Neutrophil (primary cell): ENCODE measurements around the gene NBDY.

Experiments
- H3K27ac ChIP-seq: fragments of 200-600 bp; sonication (generic); 2 replicates; pipeline ENCODE4 v1.5.1; 2016; ENCODE audit warnings: mild to moderate bottlenecking, moderate library complexity
- H3K27me3 ChIP-seq: fragments of 200-600 bp; sonication (generic); 2 replicates; pipeline ENCODE4 v1.6.0; 2016; ENCODE audit warnings: mild to moderate bottlenecking
- H3K36me3 ChIP-seq: fragments of 200-600 bp; sonication (generic); 2 replicates; pipeline ENCODE4 v1.5.1; 2017
- H3K4me1 ChIP-seq, 2 experiments: fragments of 200-600 bp in 1 of 2; sonication (generic) in 1 of 2; 1 replicate in 1 of 2; 2 replicates in 1 of 2; pipeline versions ENCODE4 v1.5.1 to v1.6.1; 2013 to 2016; ENCODE audit warnings: low read depth in 1 of 2, low read length in 1 of 2, mild to moderate bottlenecking in 1 of 2, moderate library complexity in 1 of 2; ENCODE audit not compliant: control insufficient read depth in 1 of 2, insufficient read depth in 1 of 2
- H3K4me3 ChIP-seq, 2 experiments: fragments of 200-600 bp in 1 of 2; sonication (generic) in 1 of 2; 1 replicate in 1 of 2; 2 replicates in 1 of 2; pipeline ENCODE4 v1.5.1; 2013 to 2016; ENCODE audit warnings: low read depth in 1 of 2, low read length in 1 of 2, mild to moderate bottlenecking in 1 of 2, moderate library complexity in 1 of 2
- H3K9me3 ChIP-seq: fragments of 200-600 bp; sonication (generic); 2 replicates; pipeline ENCODE4 v1.5.1; 2016
- CTCF ChIP-seq: fragments of 200-600 bp; sonication (generic); IDR thresholded peaks from 2 replicates; pipeline ENCODE4 v1.5.1; 2016; ENCODE audit warnings: antibody characterized with exemption

Gene NBDY

GRCh38 chrX:56788717-56789122 lies 59.7 kb downstream of the NBDY start:
- Histone ChIP-seq H3K27me3 (no peaks in the 10 kb centered on the region), H3K9me3 (no peaks in the 10 kb centered on the region), H3K36me3 (no peaks in the 10 kb centered on the region), H3K4me1 (peaks cover 0 to 2% of the 10 kb centered on the region in 2 experiments), H3K4me3 (no peak overlapping the region), H3K27ac (no peak overlapping the region)
- no peak for TF ChIP-seq CTCF

GRCh38 chrX:56789518-56790070 lies 60.6 kb downstream of the NBDY start:
- Histone ChIP-seq H3K36me3 (no peaks in the 10 kb centered on the region), H3K4me1 (no peaks in the 10 kb centered on the region), H3K27ac (no peak overlapping the region), H3K9me3 (no peaks in the 10 kb centered on the region), H3K4me3 (no peak overlapping the region), H3K27me3 (no peaks in the 10 kb centered on the region)
- TF ChIP-seq CTCF, result no peak

GRCh38 chrX:56790778-56791177 lies 61.7 kb downstream of the NBDY start:
- Histone ChIP-seq H3K27ac (no peak overlapping the region), H3K9me3 (no peaks in the 10 kb centered on the region), H3K4me1 (no peaks in the 10 kb centered on the region), H3K27me3 (no peaks in the 10 kb centered on the region), H3K4me3 (no peak overlapping the region), H3K36me3 (no peaks in the 10 kb centered on the region)
- TF ChIP-seq CTCF, result no peak

GRCh38 chrX:56791456-56791855 lies 62.4 kb downstream of the NBDY start:
- TF ChIP-seq CTCF, result no peak
- no peaks in the 10 kb centered on the region for H3K4me1 ChIP-seq
- H3K27me3 ChIP-seq, result no peaks in the 10 kb centered on the region
- H3K9me3 ChIP-seq, result no peaks in the 10 kb centered on the region
- H3K4me3 ChIP-seq, result no peak overlapping the region
- H3K36me3 ChIP-seq, result no peaks in the 10 kb centered on the region
- H3K27ac ChIP-seq, result no peak overlapping the region

- no peak overlapping the region for H3K4me3 ChIP-seq
- no peaks in the 10 kb centered on the region for H3K27me3 ChIP-seq
- no peaks in the 10 kb centered on the region for H3K9me3 ChIP-seq
- no peak for TF ChIP-seq CTCF
- H3K36me3 ChIP-seq, result no peaks in the 10 kb centered on the region
- no peak overlapping the region for H3K27ac ChIP-seq
- H3K4me1 ChIP-seq, result no peaks in the 10 kb centered on the region
These were observed 63.4 kb downstream of the NBDY start for GRCh38 chrX:56792270-56793111.
